LNCaP clone FGC (cell line): ENCODE measurements around the gene KMT2E.
"Not testable (repeated sequence)": the region's sequence is repeated elsewhere in the genome, so short reads cannot be mapped to it uniquely, and the experiment has no call there.

Experiments used
- DNase-seq: peaks from one replicate; pipeline ENCODE4 v3.0.0-alpha.2; 2011; ENCODE audit warnings: low read depth
- H3K4me3 ChIP-seq: 2 replicates; pipeline ENCODE4 v1.5.1; 2011; ENCODE audit warnings: mild to moderate bottlenecking, low read depth, low read length, control low read depth
- CTCF ChIP-seq: IDR thresholded peaks from 2 replicates; pipeline ENCODE4 v1.5.1; 2012; ENCODE audit warnings: mild to moderate bottlenecking; ENCODE audit not compliant: control insufficient read depth, insufficient read depth; ENCODE audit errors: extremely low read depth

The KMT2E gene

GRCh38 chr7:105046414-105046813, 32.4 kb downstream of the KMT2E start:
- TF ChIP-seq CTCF, result no peak
- no peak for DNase-seq
- no peak overlapping the region for H3K4me3 ChIP-seq

DNA sequence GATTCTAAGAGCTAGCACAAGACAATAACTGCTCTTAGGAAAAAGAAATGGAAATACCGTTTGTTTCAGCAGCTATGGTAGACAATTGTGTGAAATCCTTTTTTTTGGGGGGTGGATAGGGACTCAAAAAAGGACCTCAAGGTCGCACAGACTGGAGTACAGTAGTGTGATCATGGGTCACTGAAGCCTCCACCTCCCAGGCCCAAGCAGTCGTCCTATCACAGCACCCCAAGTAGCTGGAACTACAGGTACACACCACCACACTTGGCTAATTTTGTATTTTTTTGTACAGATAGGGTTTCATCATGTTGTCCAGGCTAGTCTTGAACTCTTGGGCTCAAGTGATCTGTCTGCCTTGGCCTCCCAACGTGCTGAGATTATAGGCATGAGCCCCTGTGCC, 33.9 kb downstream of the KMT2E start:
- no peak overlapping the region for H3K4me3 ChIP-seq
- no peak for TF ChIP-seq CTCF
- DNase-seq, result no peak

- TF ChIP-seq CTCF, result no peak
- no peak overlapping the region for H3K4me3 ChIP-seq
- no peak for DNase-seq
Observed at GRCh38 chr7:105050493-105050892, 36.5 kb downstream of the KMT2E start.

DNA sequence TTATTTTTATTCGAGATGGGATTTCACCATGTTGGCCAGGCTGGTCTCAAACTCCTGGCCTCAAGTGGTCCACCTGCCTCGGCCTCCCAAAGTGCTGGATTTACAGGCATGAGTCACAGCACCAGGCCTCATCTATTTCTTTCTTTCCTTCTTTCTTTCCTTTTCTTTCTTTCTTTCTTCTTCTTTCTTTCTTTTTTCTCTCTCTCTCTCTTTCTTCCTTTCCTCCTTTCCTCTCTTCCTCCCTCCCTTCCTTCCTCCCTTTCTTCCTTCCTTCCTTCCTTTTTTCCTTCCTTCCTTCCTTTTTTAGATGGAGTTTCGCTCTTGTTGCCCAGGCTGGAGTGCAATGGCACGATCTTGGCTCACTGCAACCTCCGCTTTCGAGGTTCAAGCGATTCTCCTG, 36.9 kb downstream of the KMT2E start:
- H3K4me3 ChIP-seq, result not testable (repeated sequence)

GRCh38 chr7:105055084-105055483, 41.1 kb downstream of the KMT2E start:
- TF ChIP-seq CTCF, result no peak
- DNase-seq, result no peak
- H3K4me3 ChIP-seq, result no peak overlapping the region

More for the DNA sequence above, 36.9 kb downstream of the KMT2E start:
- DNase-seq, result not testable (repeated sequence)

GRCh38 chr7:105055621-105056020, 41.6 kb downstream of the KMT2E start:
- no peak for DNase-seq
- no peak for TF ChIP-seq CTCF
- H3K4me3 ChIP-seq, result no peak overlapping the region

DNA sequence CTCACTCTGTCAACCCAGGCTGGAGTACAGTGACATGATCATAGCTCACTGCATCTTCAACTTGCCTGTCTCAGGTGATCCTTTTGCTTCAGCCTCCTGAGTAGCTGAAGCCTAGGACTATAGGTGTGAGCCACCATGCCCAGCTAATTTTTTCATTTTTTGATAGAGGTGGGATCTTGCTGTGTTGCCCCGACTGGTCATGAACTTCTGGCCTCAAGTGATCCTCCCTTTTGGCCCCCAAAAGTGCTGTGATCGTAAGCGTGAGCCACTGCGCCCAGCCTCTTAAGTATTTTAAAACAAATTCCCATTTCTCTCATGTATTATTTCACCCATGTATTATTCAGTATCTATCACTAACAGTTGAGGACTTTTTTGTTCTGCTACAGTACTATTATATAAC, 43.5 kb downstream of the KMT2E start:
- H3K4me3 ChIP-seq, result no peak overlapping the region
- no peak for DNase-seq
- no peak for TF ChIP-seq CTCF

- no peak for TF ChIP-seq CTCF
- H3K4me3 ChIP-seq, result no peak overlapping the region
- no peak for DNase-seq
Observed at GRCh38 chr7:105060437-105060836, 46.4 kb downstream of the KMT2E start.
